CD14-positive monocyte (primary cell): ENCODE results near the gene BCL3. TPM values are rescaled to one million over a fixed set of nuclear protein-coding genes. Genes with fewer than 3 reads are reported as not detected.

Experiments
- DNase-seq, 3 donors: peaks; one replicate each; pipeline ENCODE4 v3.0.0-alpha.2; 2011 to 2022
- H2AFZ ChIP-seq: 2 replicates; pipeline ENCODE4 v1.6.0; 2012; ENCODE audit warnings: mild to moderate bottlenecking, low read depth, low read length, inconsistent platforms; ENCODE audit not compliant: insufficient read depth, poor library complexity, severe bottlenecking
- H3K27ac ChIP-seq, 2 donors: 1 replicate in 1 of 2; 2 replicates in 1 of 2; pipeline ENCODE4 v1.5.1; 2012 to 2013; ENCODE audit warnings: low read length in 2 of 2, control low read depth in 1 of 2, inconsistent platforms in 1 of 2, low read depth in 1 of 2, mild to moderate bottlenecking in 1 of 2
- H3K27me3 ChIP-seq, 2 donors: one replicate each; pipeline versions ENCODE4 v1.6.0 to v1.6.1; 2011 to 2013; ENCODE audit warnings: low read length in 2 of 2; ENCODE audit not compliant: control insufficient read depth in 2 of 2, insufficient read depth in 2 of 2
- H3K36me3 ChIP-seq, 2 donors: replicated peaks in 1 of 2; 1 replicate in 1 of 2; 2 replicates in 1 of 2; pipeline versions ENCODE4 v1.5.1 to v1.6.1; 2012 to 2013; ENCODE audit warnings: low read length in 2 of 2, control low read depth in 1 of 2, inconsistent platforms in 1 of 2, mild to moderate bottlenecking in 1 of 2; ENCODE audit not compliant: insufficient read depth in 2 of 2, control insufficient read depth in 1 of 2
- H3K4me1 ChIP-seq, 2 donors: 1 replicate in 1 of 2; 2 replicates in 1 of 2; pipeline versions ENCODE4 v1.5.1 to v1.6.1; 2012 to 2013; ENCODE audit warnings: low read length in 2 of 2, control low read depth in 1 of 2, inconsistent platforms in 1 of 2, mild to moderate bottlenecking in 1 of 2, moderate library complexity in 1 of 2; ENCODE audit not compliant: insufficient read depth in 2 of 2, control insufficient read depth in 1 of 2
- H3K4me2 ChIP-seq: replicated peaks from 2 replicates; pipeline ENCODE3; 2012; ENCODE audit warnings: low read length, moderate library complexity, mild to moderate bottlenecking; ENCODE audit not compliant: poor library complexity, severe bottlenecking; ENCODE audit errors: extremely low read depth
- H3K4me3 ChIP-seq, 3 experiments: fragments of 200-600 bp in 1 of 3; sonication (generic) in 1 of 3; replicated peaks in 1 of 3; 1 replicate in 2 of 3; 2 replicates in 1 of 3; pipeline ENCODE4 v1.5.1; 2011 to 2013; ENCODE audit warnings: low read length in 3 of 3, mild to moderate bottlenecking in 3 of 3, control low read depth in 2 of 3, low read depth in 2 of 3, inconsistent platforms in 1 of 3, moderate library complexity in 1 of 3
- H3K79me2 ChIP-seq: 2 replicates; pipeline ENCODE4 v1.6.0; 2012; ENCODE audit warnings: mild to moderate bottlenecking, control low read depth, inconsistent platforms, low read length, moderate library complexity; ENCODE audit not compliant: insufficient read depth
- H3K9ac ChIP-seq: 2 replicates; pipeline ENCODE4 v1.6.0; 2017; ENCODE audit warnings: low read length, mild to moderate bottlenecking; ENCODE audit not compliant: insufficient read depth, poor library complexity, severe bottlenecking
- H3K9me3 ChIP-seq, 2 donors: replicated peaks in 1 of 2; 1 replicate in 1 of 2; 2 replicates in 1 of 2; pipeline versions ENCODE4 v1.5.1 to v1.6.1; 2012 to 2013; ENCODE audit warnings: low read length in 2 of 2, control low read depth in 1 of 2; ENCODE audit not compliant: control insufficient read depth in 1 of 2, insufficient read depth in 1 of 2
- H4K20me1 ChIP-seq: 2 replicates; pipeline ENCODE4 v1.6.0; 2012; ENCODE audit warnings: mild to moderate bottlenecking, low read length, control low read depth, moderate library complexity; ENCODE audit not compliant: insufficient read depth
- H3K27ac Mint-ChIP-seq, 7 donors: one replicate each; pipeline ENCODE4 v1.8.0; 2020; ENCODE audit warnings: mild to moderate bottlenecking in 7 of 7, mixed read lengths in 7 of 7, moderate library complexity in 6 of 7, inconsistent platforms in 2 of 7
- H3K27me3 Mint-ChIP-seq, 3 donors: one replicate each; pipeline ENCODE4 v1.8.0; 2021 to 2022; ENCODE audit warnings: low read depth in 3 of 3, mild to moderate bottlenecking in 3 of 3, mixed read lengths in 3 of 3, moderate library complexity in 3 of 3, inconsistent platforms in 1 of 3
- H3K36me3 Mint-ChIP-seq, 2 donors: one replicate each; pipeline ENCODE4 v1.8.0; 2020; ENCODE audit warnings: mixed read lengths in 2 of 2, inconsistent platforms in 1 of 2, mild to moderate bottlenecking in 1 of 2
- H3K4me1 Mint-ChIP-seq: one replicate; pipeline ENCODE4 v1.8.0; 2020; ENCODE audit warnings: mild to moderate bottlenecking, mixed read lengths
- H3K4me3 Mint-ChIP-seq, 2 donors: one replicate each; pipeline ENCODE4 v1.8.0; 2020; ENCODE audit warnings: mild to moderate bottlenecking in 2 of 2, mixed read lengths in 2 of 2, moderate library complexity in 1 of 2
- H3K9me3 Mint-ChIP-seq, 7 donors: one replicate each; pipeline ENCODE4 v1.8.0; 2020 to 2022; ENCODE audit warnings: mixed read lengths in 7 of 7, mild to moderate bottlenecking in 6 of 7, moderate library complexity in 6 of 7, inconsistent platforms in 2 of 7
- CTCF ChIP-seq: fragments of 200-600 bp; IDR thresholded peaks from one replicate; pipeline ENCODE4 v1.8.0; 2022; ENCODE audit warnings: antibody characterized with exemption, mild to moderate bottlenecking
- WGBS: methylation state at CpG from one replicate; pipeline ENCODE4 v1.1.5; 2013; ENCODE audit warnings: missing lambda C conversion rate; ENCODE audit not compliant: insufficient coverage; 5-methylcytosine and 5-hydroxymethylcytosine counted together
- intact Hi-C, 2 donors: fragments of 100-400 bp; cut with micrococcal nuclease; formaldehyde crosslinking; loops; one replicate each; pipeline versions ENCODE4 v1.15.0 to v1.15.1; 2023
- polyA plus RNA-seq, 3 donors: library from polyadenylated mRNA; depleted of rRNA in 1 of 3; unstranded in 2 of 3; stranded (reverse) in 1 of 3; fragments of 300-500 nt in 2 of 3; fragments of >200 nt in 1 of 3; fragmentation: Illumina TruSeq in 2 of 3; gene quantifications; 1 replicate in 2 of 3; 2 replicates in 1 of 3; pipeline ENCODE4 v1.2.3, GENCODE V29; 2012 to 2021

Gene BCL3
- polyA plus RNA-seq, 3 donors = 18.7 to 160 (median 23.1) TPM

DNA sequence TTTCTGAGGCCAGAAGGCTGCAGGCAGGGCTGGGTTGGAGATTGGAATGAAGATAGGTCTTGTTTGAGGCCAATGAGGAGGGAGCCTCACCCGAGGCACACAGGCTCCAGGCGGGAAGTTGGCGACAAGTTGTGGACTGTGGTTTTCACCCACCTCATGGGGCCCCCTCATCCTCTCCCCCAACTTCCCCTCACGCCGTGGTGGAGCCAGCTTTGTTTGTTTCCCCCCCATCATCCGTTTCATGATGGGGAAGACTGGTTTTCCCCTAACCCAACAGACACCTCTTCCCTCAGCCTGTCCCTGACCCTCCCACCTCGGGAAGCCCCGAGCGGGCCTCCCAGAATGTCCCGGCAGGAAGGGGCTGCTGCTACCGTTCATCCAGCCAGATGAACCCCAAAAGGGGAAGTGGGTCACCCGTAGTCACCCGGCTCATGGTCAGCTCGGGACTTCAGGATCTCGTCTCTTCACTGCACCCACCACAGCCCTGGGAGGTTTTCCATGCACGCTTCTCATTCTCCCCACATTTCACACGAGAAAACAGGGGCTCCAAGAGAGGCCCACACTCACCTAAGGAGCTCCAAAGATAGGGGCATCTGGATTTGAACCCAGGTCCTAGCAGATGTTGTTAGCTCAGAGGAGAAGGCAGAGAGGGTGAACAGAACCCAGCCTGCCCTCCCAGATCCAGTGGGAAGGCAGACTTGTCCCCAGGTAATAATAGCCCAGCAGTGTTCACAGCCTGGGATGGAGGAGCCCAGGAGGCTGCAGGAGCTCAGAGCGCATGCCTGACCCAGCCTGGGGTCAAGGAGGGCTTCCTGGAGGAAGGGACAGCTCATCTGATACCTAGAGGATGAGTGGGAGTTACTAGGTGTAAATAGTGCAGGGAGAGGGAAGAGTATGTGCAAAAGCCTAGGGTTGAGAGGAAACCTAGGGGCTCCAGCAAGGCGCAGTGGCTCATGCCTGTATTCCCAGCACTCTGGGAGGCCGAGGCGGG lies 26.1 kb upstream of the BCL3 start:
- peak; percentile 78 to 95 (median 81) for DNase-seq
- no peak for TF ChIP-seq CTCF
- intact Hi-C loops = loop anchor here (1.0 to 10.0 kb wide), 5 partner anchors 34 to 122 kb away; partner anchors contain the start of gene NECTIN2 (in 1 of the 2)
- Histone ChIP-seq H3K79me2 (no peaks in the 10 kb centered on the region), H3K27ac (peak overlapping the region; percentile 43 to 57), H4K20me1 (no peaks in the 10 kb centered on the region), H3K27me3 (no peaks in the 10 kb centered on the region), H3K4me1 (peaks cover 59 to 70% of the 10 kb centered on the region in 2 donors), H3K4me3 (peak overlapping the region in 1 of 3 experiments; percentile 53), H3K36me3 (no peaks in the 10 kb centered on the region), H3K4me2 (peak overlapping the region; percentile 56), H2AFZ (peak overlapping the region; percentile 74), H3K9me3 (no peaks in the 10 kb centered on the region), H3K9ac (peak overlapping the region; percentile 27)
- Mint-ChIP-seq H3K4me1 (peaks cover 69% of the 10 kb centered on the region), H3K27me3 (peaks cover 1 to 7% (median 6%) of the 10 kb centered on the region in 3 donors), H3K4me3 (peak overlapping the region; percentile 39 to 77), H3K9me3 (no peaks in the 10 kb centered on the region), H3K27ac (peak overlapping the region; percentile 67 to 88 (median 82)), H3K36me3 (no peaks in the 10 kb centered on the region)
- 16% methylated on average over 12 of the region's 21 CpGs for WGBS

- H3K4me1 Mint-ChIP-seq = peaks cover 73% of the 10 kb centered on the region
- no peaks in the 10 kb centered on the region for H3K9me3 Mint-ChIP-seq
- H3K4me3 Mint-ChIP-seq = peak overlapping the region in 1 of 2 donors; percentile 76
- H3K27ac ChIP-seq = peak overlapping the region in 1 of 2 donors; percentile 1
- H3K4me2 ChIP-seq = peak overlapping the region; percentile 14
- peaks cover 56 to 73% of the 10 kb centered on the region in 2 donors for H3K4me1 ChIP-seq
- H3K27me3 Mint-ChIP-seq = peaks cover 1 to 9% (median 6%) of the 10 kb centered on the region in 3 donors
- intact Hi-C loops = loop anchor here (1.0 to 10.0 kb wide), 5 partner anchors 35 to 121 kb away; partner anchors contain the start of gene NECTIN2 (in 1 of the 2)
- H3K79me2 ChIP-seq = no peaks in the 10 kb centered on the region
- no peaks in the 10 kb centered on the region for H3K36me3 Mint-ChIP-seq
- 87% methylated on average over 6 of the region's 10 CpGs for WGBS
- no peaks in the 10 kb centered on the region for H3K9me3 ChIP-seq
- H4K20me1 ChIP-seq = no peaks in the 10 kb centered on the region
- H2AFZ ChIP-seq = peak overlapping the region; percentile 32
- peak overlapping the region; percentile 42 to 88 (median 75) for H3K27ac Mint-ChIP-seq
- no peaks in the 10 kb centered on the region for H3K27me3 ChIP-seq
- H3K9ac ChIP-seq = no peak overlapping the region
- no peak for DNase-seq
- TF ChIP-seq CTCF = no peak
- no peak overlapping the region for H3K4me3 ChIP-seq
- H3K36me3 ChIP-seq = no peaks in the 10 kb centered on the region
Observed at GRCh38 chr19:44723299-44723951, 25.1 kb upstream of the BCL3 start.
